WTC11 (cell line): ENCODE results near the gene KRTAP1-5. TPM values are rescaled to one million over a fixed set of nuclear protein-coding genes. Genes with fewer than 3 reads are reported as not detected.

Experiments used
- ATAC-seq: fragments of 200-7000 bp; cut with Tn5 transposase; 2 replicates; pipeline ENCODE4 v1.10.0; 2021; ENCODE audit warnings: mild to moderate bottlenecking, moderate library complexity
- CTCF ChIA-PET: fragments of 300-600 bp; sonication (Branson Sonifier 250); formaldehyde crosslinking; loops from one replicate; lab custom pipeline; 2021; ENCODE audit warnings: antibody characterized with exemption; lab: Charles Lee
- POLR2A ChIA-PET: fragments of 350-600 bp; sonication (Branson Sonifier 250); formaldehyde crosslinking; loops from one replicate; lab custom pipeline; 2021; ENCODE audit warnings: antibody characterized with exemption; lab: Charles Lee
- DNase-seq: peaks from one replicate; pipeline ENCODE4 v3.0.0; 2021; ENCODE audit warnings: low spot score
- H3K27ac Mint-ChIP-seq: 2 replicates; pipeline ENCODE4 v1.8.0; 2021; ENCODE audit warnings: mixed read lengths
- H3K27me3 Mint-ChIP-seq: 2 replicates; pipeline ENCODE4 v1.8.0; 2021; ENCODE audit warnings: low read depth, mild to moderate bottlenecking, moderate library complexity, mixed read lengths
- H3K36me3 Mint-ChIP-seq: 2 replicates; pipeline ENCODE4 v1.8.0; 2021; ENCODE audit warnings: mixed read lengths
- H3K4me1 Mint-ChIP-seq: 2 replicates; pipeline ENCODE4 v1.8.0; 2022; ENCODE audit warnings: mixed read lengths
- H3K4me3 Mint-ChIP-seq: 2 replicates; pipeline ENCODE4 v1.8.0; 2021; ENCODE audit warnings: mild to moderate bottlenecking, moderate library complexity, mixed read lengths
- H3K9me3 Mint-ChIP-seq: 2 replicates; pipeline ENCODE4 v1.8.0; 2021; ENCODE audit warnings: mixed read lengths
- CREB1 ChIP-seq: sonication (generic); formaldehyde crosslinking; IDR thresholded peaks from 2 replicates; pipeline ENCODE4 v1.8.0; 2023; ENCODE audit warnings: mild to moderate bottlenecking, missing genetic modification reagents
- CREM ChIP-seq: sonication (generic); formaldehyde crosslinking; IDR thresholded peaks from 2 replicates; pipeline ENCODE4 v1.8.1; 2022; ENCODE audit warnings: mild to moderate bottlenecking, missing genetic modification reagents, moderate library complexity
- ELF4 ChIP-seq: sonication (generic); formaldehyde crosslinking; IDR thresholded peaks from 2 replicates; pipeline ENCODE4 v1.8.1; 2022; ENCODE audit warnings: low read depth, mild to moderate bottlenecking, moderate library complexity, missing genetic modification reagents
- FOXP1 ChIP-seq: sonication (generic); formaldehyde crosslinking; IDR thresholded peaks from 2 replicates; pipeline ENCODE4 v1.8.0; 2022; ENCODE audit warnings: missing genetic modification reagents, mild to moderate bottlenecking, moderate library complexity, borderline replicate concordance
- GRHL2 ChIP-seq: fragments of 250-450 bp; sonication (Bioruptor Pico); IDR thresholded peaks from 2 replicates; pipeline ENCODE4 v1.8.0; 2022; ENCODE audit warnings: mild to moderate bottlenecking, moderate library complexity; ENCODE audit not compliant: insufficient replicate concordance, severe bottlenecking
- KAT7 ChIP-seq: sonication (generic); formaldehyde crosslinking; IDR thresholded peaks from 2 replicates; pipeline ENCODE4 v1.8.1; 2023; ENCODE audit warnings: missing genetic modification reagents, mild to moderate bottlenecking, borderline replicate concordance
- MYBL2 ChIP-seq: sonication (generic); formaldehyde crosslinking; IDR thresholded peaks from 2 replicates; pipeline ENCODE4 v1.8.1; 2023; ENCODE audit warnings: mild to moderate bottlenecking, moderate library complexity, missing genetic modification reagents
- NR3C1 ChIP-seq: sonication (generic); formaldehyde crosslinking; conservative IDR thresholded peaks from 2 replicates; pipeline ENCODE4 v1.8.1; 2023; ENCODE audit warnings: low read depth, mild to moderate bottlenecking, missing genetic modification reagents
- PRRX2 ChIP-seq: fragments of 250-450 bp; sonication (Bioruptor Pico); IDR thresholded peaks from 2 replicates; pipeline ENCODE4 v1.8.0; 2021; ENCODE audit warnings: mild to moderate bottlenecking
- SMAD4 ChIP-seq: sonication (generic); formaldehyde crosslinking; IDR thresholded peaks from 2 replicates; pipeline ENCODE4 v1.8.0; 2022; ENCODE audit warnings: mild to moderate bottlenecking, missing genetic modification reagents
- SP1 ChIP-seq: sonication (generic); formaldehyde crosslinking; conservative IDR thresholded peaks from 2 replicates; pipeline ENCODE4 v1.8.1; 2022; ENCODE audit warnings: missing genetic modification reagents
- TEAD4 ChIP-seq: sonication (generic); formaldehyde crosslinking; IDR thresholded peaks from 2 replicates; pipeline ENCODE4 v1.8.0; 2022; ENCODE audit warnings: mild to moderate bottlenecking, missing genetic modification reagents
- TP53 ChIP-seq: sonication (generic); formaldehyde crosslinking; IDR thresholded peaks from 2 replicates; pipeline ENCODE4 v1.8.1; 2023; ENCODE audit warnings: mild to moderate bottlenecking, missing genetic modification reagents
- ZNF232 ChIP-seq: sonication (generic); formaldehyde crosslinking; IDR thresholded peaks from 2 replicates; pipeline ENCODE4 v1.8.0; 2022; ENCODE audit warnings: mild to moderate bottlenecking, missing genetic modification reagents
- ZNF263 ChIP-seq: sonication (generic); formaldehyde crosslinking; IDR thresholded peaks from 2 replicates; pipeline ENCODE4 v1.8.1; 2022; ENCODE audit warnings: low read depth, mild to moderate bottlenecking, moderate library complexity, missing genetic modification reagents
- ZNF317 ChIP-seq: sonication (generic); formaldehyde crosslinking; IDR thresholded peaks from 2 replicates; pipeline ENCODE4 v1.8.1; 2023; ENCODE audit warnings: low read depth, mild to moderate bottlenecking, moderate library complexity, missing genetic modification reagents, borderline replicate concordance
- ZNF396 ChIP-seq: fragments of 250-450 bp; sonication (Bioruptor Pico); IDR thresholded peaks from 2 replicates; pipeline ENCODE4 v1.8.0; 2021; ENCODE audit warnings: mild to moderate bottlenecking, moderate library complexity, borderline replicate concordance
- ZNF416 ChIP-seq: fragments of 250-450 bp; sonication (Bioruptor Pico); IDR thresholded peaks from 2 replicates; pipeline ENCODE4 v1.9.0; 2021; ENCODE audit warnings: mild to moderate bottlenecking, inconsistent platforms
- ZNF423 ChIP-seq: fragments of 250-450 bp; sonication (Bioruptor Pico); IDR thresholded peaks from 2 replicates; pipeline ENCODE4 v2.1.2; 2022; ENCODE audit warnings: mild to moderate bottlenecking, moderate library complexity
- total RNA-seq: library from RNA; stranded (reverse); gene quantifications from 3 replicates; pipeline ENCODE4 v1.2.3, GENCODE V29; 2021
- TF ChIP-seq, protein P1 (sequence below): sonication (generic); formaldehyde crosslinking; IDR thresholded peaks from 2 replicates; pipeline ENCODE4 v1.8.1; 2022; ENCODE audit warnings: mild to moderate bottlenecking, moderate library complexity, missing genetic modification reagents
- TF ChIP-seq, protein P2 (sequence below): fragments of 250-450 bp; sonication (Bioruptor Pico); IDR thresholded peaks from 2 replicates; pipeline ENCODE4 v1.8.0; 2021; ENCODE audit warnings: mild to moderate bottlenecking
- TF ChIP-seq, protein P3 (sequence below): sonication (generic); formaldehyde crosslinking; conservative IDR thresholded peaks from 2 replicates; pipeline ENCODE4 v1.8.1; 2022; ENCODE audit warnings: mild to moderate bottlenecking, missing genetic modification reagents
- TF ChIP-seq, protein P4 (sequence below): fragments of 250-450 bp; sonication (Bioruptor Pico); IDR thresholded peaks from 2 replicates; pipeline ENCODE4 v2.1.2; 2022; ENCODE audit warnings: mild to moderate bottlenecking, moderate library complexity
- TF ChIP-seq, protein P5 (sequence below): fragments of 250-450 bp; sonication (Bioruptor Pico); conservative IDR thresholded peaks from 2 replicates; pipeline ENCODE4 v1.9.0; 2021; ENCODE audit warnings: mild to moderate bottlenecking
- TF ChIP-seq, protein P6 (sequence below): sonication (generic); formaldehyde crosslinking; IDR thresholded peaks from 2 replicates; pipeline ENCODE4 v1.8.1; 2022; ENCODE audit warnings: low read depth, missing genetic modification reagents, borderline replicate concordance
- TF ChIP-seq, protein P7 (sequence below): fragments of 250-450 bp; sonication (Bioruptor Pico); IDR thresholded peaks from 2 replicates; pipeline ENCODE4 v1.9.0; 2021; ENCODE audit warnings: mild to moderate bottlenecking
- TF ChIP-seq, protein P8 (sequence below): sonication (generic); formaldehyde crosslinking; IDR thresholded peaks from 2 replicates; pipeline ENCODE4 v1.8.1; 2023; ENCODE audit warnings: mild to moderate bottlenecking, moderate library complexity, missing genetic modification reagents

Gene KRTAP1-5
- total RNA-seq, 1 experiment from 2014 or later = not detected

DNA sequence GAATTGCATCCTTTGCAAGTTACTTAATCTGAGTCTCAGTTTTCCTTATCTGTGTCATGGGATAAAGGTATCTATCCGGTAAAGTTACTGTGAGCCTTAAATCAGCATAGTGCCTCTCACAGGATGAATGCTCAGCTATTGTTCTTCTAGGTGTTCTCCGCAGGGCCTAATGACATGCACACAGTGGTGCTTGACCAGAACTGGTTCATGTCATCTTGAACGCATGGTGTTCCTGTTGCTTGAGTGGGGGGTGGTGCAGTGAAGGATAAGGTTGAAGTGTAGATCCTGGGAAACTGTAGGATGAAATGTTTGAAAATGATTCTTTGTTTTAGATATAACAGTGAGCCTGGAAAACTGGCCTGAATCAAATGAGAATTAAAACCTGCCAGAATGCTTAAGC, 46.9 kb downstream of the KRTAP1-5 start:
- no peaks in the 10 kb centered on the region for H3K36me3 Mint-ChIP-seq
- H3K27me3 Mint-ChIP-seq = no peaks in the 10 kb centered on the region
- ATAC-seq (peak; percentile 67), DNase-seq (no peak)
- CTCF ChIA-PET = interaction anchor here (0.6 to 1.2 kb wide), 2 partner anchors 117 to 1140 kb away, joined by 3 read pairs; no protein-coding TSS in a partner anchor
- H3K4me1 Mint-ChIP-seq = peaks cover 15% of the 10 kb centered on the region
- no peak overlapping the region; the same call in 1 of the 2 replicates for H3K27ac Mint-ChIP-seq
- H3K9me3 Mint-ChIP-seq = no peaks in the 10 kb centered on the region
- TF ChIP-seq, protein P1, sequence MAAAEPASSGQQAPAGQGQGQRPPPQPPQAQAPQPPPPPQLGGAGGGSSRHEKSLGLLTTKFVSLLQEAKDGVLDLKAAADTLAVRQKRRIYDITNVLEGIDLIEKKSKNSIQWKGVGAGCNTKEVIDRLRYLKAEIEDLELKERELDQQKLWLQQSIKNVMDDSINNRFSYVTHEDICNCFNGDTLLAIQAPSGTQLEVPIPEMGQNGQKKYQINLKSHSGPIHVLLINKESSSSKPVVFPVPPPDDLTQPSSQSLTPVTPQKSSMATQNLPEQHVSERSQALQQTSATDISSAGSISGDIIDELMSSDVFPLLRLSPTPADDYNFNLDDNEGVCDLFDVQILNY (CRISPR knock-in tag) = no peak
- no peak for TF ChIP-seq GRHL2
- no peak for TF ChIP-seq ZNF423 (CRISPR knock-in tag)
- TF ChIP-seq, protein P2, sequence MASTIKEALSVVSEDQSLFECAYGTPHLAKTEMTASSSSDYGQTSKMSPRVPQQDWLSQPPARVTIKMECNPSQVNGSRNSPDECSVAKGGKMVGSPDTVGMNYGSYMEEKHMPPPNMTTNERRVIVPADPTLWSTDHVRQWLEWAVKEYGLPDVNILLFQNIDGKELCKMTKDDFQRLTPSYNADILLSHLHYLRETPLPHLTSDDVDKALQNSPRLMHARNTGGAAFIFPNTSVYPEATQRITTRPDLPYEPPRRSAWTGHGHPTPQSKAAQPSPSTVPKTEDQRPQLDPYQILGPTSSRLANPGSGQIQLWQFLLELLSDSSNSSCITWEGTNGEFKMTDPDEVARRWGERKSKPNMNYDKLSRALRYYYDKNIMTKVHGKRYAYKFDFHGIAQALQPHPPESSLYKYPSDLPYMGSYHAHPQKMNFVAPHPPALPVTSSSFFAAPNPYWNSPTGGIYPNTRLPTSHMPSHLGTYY (CRISPR knock-in tag) = no peak
- TF ChIP-seq ZNF317 (CRISPR knock-in tag) = no peak
- TF ChIP-seq CREM (CRISPR knock-in tag) = no peak
- TF ChIP-seq, protein P3, sequence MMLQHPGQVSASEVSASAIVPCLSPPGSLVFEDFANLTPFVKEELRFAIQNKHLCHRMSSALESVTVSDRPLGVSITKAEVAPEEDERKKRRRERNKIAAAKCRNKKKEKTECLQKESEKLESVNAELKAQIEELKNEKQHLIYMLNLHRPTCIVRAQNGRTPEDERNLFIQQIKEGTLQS (CRISPR knock-in tag) = no peak
- TF ChIP-seq NR3C1 = no peak
- TF ChIP-seq ZNF232 (CRISPR knock-in tag) = no peak
- no peak for TF ChIP-seq SMAD4 (CRISPR knock-in tag)
- TF ChIP-seq CREB1 = no peak
- TF ChIP-seq, protein P4, sequence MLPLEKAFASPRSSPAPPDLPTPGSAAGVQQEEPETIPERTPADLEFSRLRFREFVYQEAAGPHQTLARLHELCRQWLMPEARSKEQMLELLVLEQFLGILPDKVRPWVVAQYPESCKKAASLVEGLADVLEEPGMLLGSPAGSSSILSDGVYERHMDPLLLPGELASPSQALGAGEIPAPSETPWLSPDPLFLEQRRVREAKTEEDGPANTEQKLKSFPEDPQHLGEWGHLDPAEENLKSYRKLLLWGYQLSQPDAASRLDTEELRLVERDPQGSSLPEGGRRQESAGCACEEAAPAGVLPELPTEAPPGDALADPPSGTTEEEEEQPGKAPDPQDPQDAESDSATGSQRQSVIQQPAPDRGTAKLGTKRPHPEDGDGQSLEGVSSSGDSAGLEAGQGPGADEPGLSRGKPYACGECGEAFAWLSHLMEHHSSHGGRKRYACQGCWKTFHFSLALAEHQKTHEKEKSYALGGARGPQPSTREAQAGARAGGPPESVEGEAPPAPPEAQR = no peak
- TF ChIP-seq, protein P5, sequence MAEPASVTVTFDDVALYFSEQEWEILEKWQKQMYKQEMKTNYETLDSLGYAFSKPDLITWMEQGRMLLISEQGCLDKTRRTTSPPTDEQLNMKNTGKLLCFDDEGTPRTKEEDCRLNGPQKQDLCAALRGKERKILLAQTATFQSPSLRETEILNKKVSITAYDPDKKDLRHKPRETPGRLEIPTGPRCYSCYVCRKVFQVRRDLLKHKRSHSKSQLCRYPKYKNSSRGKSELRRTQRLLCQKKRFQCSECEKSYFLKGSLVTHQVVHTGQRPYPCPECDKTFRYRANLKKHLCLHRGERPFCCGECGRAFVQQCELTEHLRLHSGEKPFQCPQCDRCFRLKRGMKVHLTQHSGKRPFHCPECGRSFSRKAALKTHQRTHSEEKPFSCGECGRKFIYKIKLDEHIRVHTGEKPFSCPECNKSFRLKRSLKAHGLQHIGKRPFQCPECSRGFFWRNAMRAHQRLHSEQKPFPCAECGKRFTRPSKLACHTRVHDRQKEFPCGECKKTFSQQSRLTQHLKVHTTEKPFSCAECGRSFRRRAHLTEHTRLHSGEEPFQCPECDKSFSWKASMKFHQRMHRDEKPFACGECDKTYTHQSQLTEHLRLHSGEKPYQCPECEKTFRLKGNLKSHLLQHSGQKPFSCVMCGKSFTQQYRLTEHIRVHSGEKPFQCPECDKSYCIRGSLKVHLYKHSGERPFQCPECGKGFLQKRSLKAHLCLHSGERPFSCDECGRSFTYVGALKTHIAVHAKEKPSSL (CRISPR knock-in tag) = no peak
- no peak for TF ChIP-seq ELF4 (CRISPR knock-in tag)
- TF ChIP-seq ZNF396 = no peak
- no peak for TF ChIP-seq FOXP1
- no peak for TF ChIP-seq TP53
- TF ChIP-seq ZNF263 = no peak
- POLR2A ChIA-PET = no interaction called here
- no peak overlapping the region for H3K4me3 Mint-ChIP-seq

DNA sequence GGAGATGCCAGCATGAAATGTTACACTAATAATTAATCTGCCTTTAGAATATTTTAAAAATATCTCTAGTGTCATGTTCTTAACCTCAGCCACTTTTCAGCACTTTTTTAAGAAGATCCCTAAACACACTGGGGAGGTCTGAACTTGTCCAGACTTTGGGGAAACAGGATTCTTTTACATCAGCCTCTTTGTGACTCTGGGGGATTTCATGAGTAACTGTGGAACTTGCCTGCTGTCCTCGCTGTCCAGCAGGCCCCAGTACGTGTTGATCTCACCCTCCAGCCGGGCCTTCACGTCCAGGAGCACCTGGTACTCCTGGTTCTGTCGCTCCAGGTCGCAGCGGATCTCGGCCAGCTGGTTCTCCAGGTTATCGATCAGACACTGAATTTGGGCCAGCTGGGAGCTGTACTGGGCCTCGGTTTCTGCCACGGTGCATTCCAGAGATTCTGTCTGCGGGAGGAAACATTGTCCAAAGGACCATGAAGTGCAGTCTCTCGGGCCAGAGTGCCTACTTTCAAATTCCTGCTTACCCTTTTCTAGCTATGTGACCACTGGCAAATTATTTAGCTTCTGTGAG, 48.3 kb downstream of the KRTAP1-5 start:
- ATAC-seq = no peak
- peaks cover 15% of the 10 kb centered on the region for H3K4me1 Mint-ChIP-seq
- no peaks in the 10 kb centered on the region for H3K9me3 Mint-ChIP-seq
- no peaks in the 10 kb centered on the region for H3K27me3 Mint-ChIP-seq
- H3K4me3 Mint-ChIP-seq = no peak overlapping the region
- no peak for DNase-seq
- CTCF ChIA-PET = no interaction called here
- H3K36me3 Mint-ChIP-seq = no peaks in the 10 kb centered on the region
- H3K27ac Mint-ChIP-seq = no peak overlapping the region
- POLR2A ChIA-PET = no interaction called here
- TF ChIP-seq ZNF416 = no peak
- TF ChIP-seq, protein P6, sequence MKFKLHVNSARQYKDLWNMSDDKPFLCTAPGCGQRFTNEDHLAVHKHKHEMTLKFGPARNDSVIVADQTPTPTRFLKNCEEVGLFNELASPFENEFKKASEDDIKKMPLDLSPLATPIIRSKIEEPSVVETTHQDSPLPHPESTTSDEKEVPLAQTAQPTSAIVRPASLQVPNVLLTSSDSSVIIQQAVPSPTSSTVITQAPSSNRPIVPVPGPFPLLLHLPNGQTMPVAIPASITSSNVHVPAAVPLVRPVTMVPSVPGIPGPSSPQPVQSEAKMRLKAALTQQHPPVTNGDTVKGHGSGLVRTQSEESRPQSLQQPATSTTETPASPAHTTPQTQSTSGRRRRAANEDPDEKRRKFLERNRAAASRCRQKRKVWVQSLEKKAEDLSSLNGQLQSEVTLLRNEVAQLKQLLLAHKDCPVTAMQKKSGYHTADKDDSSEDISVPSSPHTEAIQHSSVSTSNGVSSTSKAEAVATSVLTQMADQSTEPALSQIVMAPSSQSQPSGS (CRISPR knock-in tag) = no peak
- no peak for TF ChIP-seq SP1 (CRISPR knock-in tag)
- TF ChIP-seq, protein P7, sequence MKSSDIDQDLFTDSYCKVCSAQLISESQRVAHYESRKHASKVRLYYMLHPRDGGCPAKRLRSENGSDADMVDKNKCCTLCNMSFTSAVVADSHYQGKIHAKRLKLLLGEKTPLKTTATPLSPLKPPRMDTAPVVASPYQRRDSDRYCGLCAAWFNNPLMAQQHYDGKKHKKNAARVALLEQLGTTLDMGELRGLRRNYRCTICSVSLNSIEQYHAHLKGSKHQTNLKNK (CRISPR knock-in tag) = no peak
- TF ChIP-seq KAT7 (CRISPR knock-in tag) = no peak
- TF ChIP-seq TEAD4 (CRISPR knock-in tag) = no peak
- TF ChIP-seq MYBL2 (CRISPR knock-in tag) = no peak
- TF ChIP-seq, protein P1 (CRISPR knock-in tag) = no peak
- TF ChIP-seq PRRX2 = no peak
- TF ChIP-seq, protein P8, sequence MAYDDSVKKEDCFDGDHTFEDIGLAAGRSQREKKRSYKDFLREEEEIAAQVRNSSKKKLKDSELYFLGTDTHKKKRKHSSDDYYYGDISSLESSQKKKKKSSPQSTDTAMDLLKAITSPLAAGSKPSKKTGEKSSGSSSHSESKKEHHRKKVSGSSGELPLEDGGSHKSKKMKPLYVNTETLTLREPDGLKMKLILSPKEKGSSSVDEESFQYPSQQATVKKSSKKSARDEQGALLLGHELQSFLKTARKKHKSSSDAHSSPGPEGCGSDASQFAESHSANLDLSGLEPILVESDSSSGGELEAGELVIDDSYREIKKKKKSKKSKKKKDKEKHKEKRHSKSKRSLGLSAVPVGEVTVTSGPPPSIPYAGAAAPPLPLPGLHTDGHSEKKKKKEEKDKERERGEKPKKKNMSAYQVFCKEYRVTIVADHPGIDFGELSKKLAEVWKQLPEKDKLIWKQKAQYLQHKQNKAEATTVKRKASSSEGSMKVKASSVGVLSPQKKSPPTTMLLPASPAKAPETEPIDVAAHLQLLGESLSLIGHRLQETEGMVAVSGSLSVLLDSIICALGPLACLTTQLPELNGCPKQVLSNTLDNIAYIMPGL = no peak
